Islet precursor cell (in vitro differentiated cells): ENCODE data around the gene NPAS3.

ENCODE experiments used
- DNase-seq: peaks from one replicate; pipeline ENCODE4 v3.0.0-alpha.2; 2018

The NPAS3 gene

GRCh38 chr14:33602396-33602795, 663.7 kb downstream of the NPAS3 start:
- DNase-seq = no peak

- DNase-seq = no peak
These were observed 667.9 kb downstream of the NPAS3 start for GRCh38 chr14:33606591-33606990.

- DNase-seq = no peak
These were observed 670.9 kb downstream of the NPAS3 start for GRCh38 chr14:33609582-33609981.

- no peak for DNase-seq
These were observed 671.4 kb downstream of the NPAS3 start for GRCh38 chr14:33610121-33610520.

- DNase-seq = no peak
These were observed 672.9 kb downstream of the NPAS3 start for GRCh38 chr14:33611405-33612196.

GRCh38 chr14:33612197-33612505, 673.5 kb downstream of the NPAS3 start:
- no peak for DNase-seq

- no peak for DNase-seq
These were observed 678.5 kb downstream of the NPAS3 start for GRCh38 chr14:33617154-33617553.

- no peak for DNase-seq
These were observed 679.9 kb downstream of the NPAS3 start for GRCh38 chr14:33618361-33619105.

- DNase-seq = no peak
These were observed 683.8 kb downstream of the NPAS3 start for GRCh38 chr14:33622496-33622895.

- DNase-seq = no peak
These were observed 691.1 kb downstream of the NPAS3 start for GRCh38 chr14:33629792-33630191.

GRCh38 chr14:33631021-33631420, 692.3 kb downstream of the NPAS3 start:
- DNase-seq = no peak

- DNase-seq = no peak
These were observed 692.8 kb downstream of the NPAS3 start for GRCh38 chr14:33631441-33631840.

GRCh38 chr14:33634631-33635030, 696.0 kb downstream of the NPAS3 start:
- no peak for DNase-seq

- DNase-seq = no peak
These were observed 698.0 kb downstream of the NPAS3 start for GRCh38 chr14:33636716-33637115.

GRCh38 chr14:33642080-33642479, 703.4 kb downstream of the NPAS3 start:
- DNase-seq = no peak

- no peak for DNase-seq
These were observed 704.1 kb downstream of the NPAS3 start for GRCh38 chr14:33642691-33643244.

- no peak for DNase-seq
These were observed 704.9 kb downstream of the NPAS3 start for GRCh38 chr14:33643426-33644181.

- DNase-seq = no peak
These were observed 708.1 kb downstream of the NPAS3 start for GRCh38 chr14:33646692-33647260.

- DNase-seq = no peak
These were observed 708.7 kb downstream of the NPAS3 start for GRCh38 chr14:33647385-33647786.

GRCh38 chr14:33650430-33650829, 711.8 kb downstream of the NPAS3 start:
- no peak for DNase-seq

GRCh38 chr14:33652566-33653307, 714.1 kb downstream of the NPAS3 start:
- no peak for DNase-seq

- no peak for DNase-seq
These were observed 714.6 kb downstream of the NPAS3 start for GRCh38 chr14:33653308-33653695.
